GM23338 (cell line): ENCODE measurements around the gene FGFBP1. TPM values are rescaled to one million over a fixed set of nuclear protein-coding genes. Genes with fewer than 3 reads are reported as not detected.

Source experiments
- ATAC-seq: fragments of 200-7000 bp; cut with Tn5 transposase; 3 replicates; pipeline ENCODE4 v1.9.1; 2020
- DNase-seq: peaks from one replicate; pipeline ENCODE4 v3.0.0-alpha.2; 2015; ENCODE audit warnings: low spot score
- H2AFZ ChIP-seq: fragments of 200-600 bp; sonication (generic); 2 replicates; pipeline ENCODE4 v1.8.0; 2016; ENCODE audit warnings: antibody characterized with exemption, mild to moderate bottlenecking, moderate library complexity
- H3F3A ChIP-seq: fragments of 200-600 bp; sonication (generic); replicated peaks from 2 replicates; pipeline ENCODE4 v1.8.0; 2017; ENCODE audit warnings: antibody characterized with exemption, mixed run types, low read depth
- H3K27ac ChIP-seq: fragments of 200-600 bp; sonication (generic); 2 replicates; pipeline ENCODE4 v1.6.1; 2016; ENCODE audit warnings: low read depth
- H3K27me3 ChIP-seq: fragments of 200-600 bp; sonication (generic); 2 replicates; pipeline ENCODE4 v1.8.0; 2016; ENCODE audit warnings: mild to moderate bottlenecking, mixed run types, moderate library complexity; ENCODE audit not compliant: insufficient read depth
- H3K36me3 ChIP-seq: fragments of 200-600 bp; sonication (generic); 2 replicates; pipeline ENCODE4 v1.8.0; 2016; ENCODE audit warnings: mild to moderate bottlenecking; ENCODE audit not compliant: insufficient read depth
- H3K4me1 ChIP-seq: fragments of 200-600 bp; sonication (generic); 2 replicates; pipeline ENCODE4 v1.8.0; 2016; ENCODE audit warnings: mild to moderate bottlenecking, moderate library complexity; ENCODE audit not compliant: insufficient read depth
- H3K4me2 ChIP-seq: fragments of 200-600 bp; sonication (generic); 2 replicates; pipeline ENCODE4 v1.7.1; 2017; ENCODE audit warnings: mixed run types
- H3K4me3 ChIP-seq: fragments of 200-600 bp; sonication (generic); 2 replicates; pipeline ENCODE4 v1.6.1; 2016; ENCODE audit warnings: mixed run types
- H3K79me2 ChIP-seq: fragments of 200-600 bp; sonication (generic); replicated peaks from 2 replicates; pipeline ENCODE4 v1.8.0; 2017; ENCODE audit warnings: mild to moderate bottlenecking; ENCODE audit not compliant: insufficient read depth
- H3K9me2 ChIP-seq: fragments of 200-600 bp; sonication (generic); 2 replicates; pipeline ENCODE4 v1.8.0; 2017; ENCODE audit not compliant: insufficient read depth
- H4K20me1 ChIP-seq: fragments of 200-600 bp; sonication (generic); replicated peaks from 2 replicates; pipeline ENCODE4 v1.8.0; 2017; ENCODE audit warnings: mild to moderate bottlenecking; ENCODE audit not compliant: insufficient read depth
- H3K27ac Mint-ChIP-seq: 2 replicates; pipeline ENCODE4 v1.8.0; 2020; ENCODE audit warnings: inconsistent platforms, mild to moderate bottlenecking, moderate library complexity, mixed read lengths
- H3K27me3 Mint-ChIP-seq: 3 replicates; pipeline ENCODE4 v1.8.0; 2022; ENCODE audit warnings: low read depth, mild to moderate bottlenecking, moderate library complexity, mixed read lengths, inconsistent platforms; ENCODE audit not compliant: insufficient read depth, poor library complexity
- H3K36me3 Mint-ChIP-seq: 3 replicates; pipeline ENCODE4 v1.8.0; 2021; ENCODE audit warnings: low read depth, mild to moderate bottlenecking, inconsistent platforms, moderate library complexity, mixed read lengths
- H3K4me1 Mint-ChIP-seq: 3 replicates; pipeline ENCODE4 v1.8.0; 2020; ENCODE audit warnings: mild to moderate bottlenecking, inconsistent platforms, mixed read lengths
- H3K4me3 Mint-ChIP-seq: 3 replicates; pipeline ENCODE4 v1.8.0; 2021; ENCODE audit warnings: moderate library complexity, mild to moderate bottlenecking, inconsistent platforms, mixed read lengths
- H3K9me3 Mint-ChIP-seq: 3 replicates; pipeline ENCODE4 v1.8.0; 2020; ENCODE audit warnings: moderate library complexity, mild to moderate bottlenecking, inconsistent platforms, mixed read lengths
- CREB1 ChIP-seq: fragments of 250-450 bp; sonication (Bioruptor Pico); IDR thresholded peaks from 2 replicates; pipeline ENCODE4 v1.5.0; 2020; ENCODE audit warnings: low read depth, mild to moderate bottlenecking, moderate library complexity
- CTCF ChIP-seq, 2 experiments: fragments of 200-600 bp in 1 of 2; sonication (generic) in 1 of 2; conservative IDR thresholded peaks; 2 replicates each; pipeline versions ENCODE4 v1.5.1 to v1.6.1; 2016 to 2017; ENCODE audit warnings: antibody characterized with exemption in 2 of 2, low read depth in 2 of 2, mild to moderate bottlenecking in 2 of 2, moderate library complexity in 1 of 2
- ETS1 ChIP-seq: IDR thresholded peaks from 2 replicates; pipeline ENCODE4 v1.6.1; 2016; ENCODE audit warnings: antibody characterized with exemption
- EZH2 ChIP-seq: fragments of 200-600 bp; sonication (generic); IDR thresholded peaks from one replicate; pipeline ENCODE4 v1.8.0; 2017; ENCODE audit warnings: antibody characterized with exemption, mild to moderate bottlenecking, low read depth; ENCODE audit not compliant: unreplicated experiment
- ZNF462 ChIP-seq: fragments of 250-450 bp; sonication (Bioruptor Pico); IDR thresholded peaks from 2 replicates; pipeline ENCODE4 v1.5.0; 2020; ENCODE audit warnings: mild to moderate bottlenecking, moderate library complexity
- polyA plus RNA-seq: library from polyadenylated mRNA; unstranded; fragments of >200 nt; fragmentation: Nextera tagmentation; extraction: Ambion mirVana; gene quantifications from 2 replicates; pipeline ENCODE4 v1.2.1, GENCODE V29; 2016
- total RNA-seq: library from RNA; depleted of rRNA; stranded (reverse); fragments of >200 nt; shearing (Covaris generic); gene quantifications from 2 replicates; pipeline ENCODE4 v1.2.3, GENCODE V29; 2014

FGFBP1 gene
- total and polyA plus RNA-seq, 2 experiments from 2014 or later: 0.15 TPM; not detected in 1

DNA sequence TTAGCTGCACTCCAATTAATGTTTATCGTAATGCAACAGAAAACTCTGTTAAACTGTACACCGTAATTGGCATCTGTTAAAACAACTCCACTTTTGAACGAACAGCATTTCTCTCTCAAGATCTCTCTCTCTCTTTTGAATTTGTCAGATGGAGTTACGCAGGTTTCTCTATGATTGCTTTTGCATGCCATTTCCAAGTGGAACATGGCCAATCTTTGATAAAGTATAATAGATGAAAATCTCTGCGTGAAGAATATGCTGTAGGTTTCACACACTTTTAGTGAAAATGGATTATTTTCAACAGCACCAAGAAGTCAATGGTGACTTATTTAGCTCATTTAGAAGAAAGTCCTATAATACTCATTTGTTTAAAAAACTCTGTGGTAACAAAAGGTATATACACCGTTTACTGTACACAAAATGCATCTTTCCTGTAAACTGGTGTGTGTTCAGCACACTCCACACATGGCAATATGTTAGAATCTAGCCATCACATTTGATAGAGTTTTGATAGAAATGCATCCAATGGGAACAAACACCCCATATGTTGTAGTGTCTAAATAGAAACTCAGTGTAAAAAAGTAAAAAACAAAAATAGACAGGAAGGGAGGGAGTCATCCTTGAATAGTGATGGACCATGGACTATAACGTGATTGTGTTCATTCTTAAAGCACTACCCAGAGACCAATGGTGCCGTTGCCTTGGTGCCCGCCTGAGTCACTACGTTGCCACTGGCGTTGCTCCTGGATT, 30.2 kb upstream of the FGFBP1 start (continued):
- TF ChIP-seq ZNF462 (CRISPR knock-in tag) (no peak), CREB1 (no peak), CTCF (conservative IDR thresholded peaks at IDR 0.05; ENCODE audit: low read depth in 2 of 2) (no peak)

- Histone ChIP-seq H3K4me2 (no peak overlapping the region), H3K4me3 (no peak overlapping the region), H4K20me1 (no peaks in the 10 kb centered on the region), H3K27me3 (no peaks in the 10 kb centered on the region), H3F3A (0 out of 2 replicates have a peak, but pooled peaks cover 3% of the 10 kb centered on the region), H2AFZ (no peak overlapping the region), H3K4me1 (no peaks in the 10 kb centered on the region; the same call in 1 of the 2 replicates), H3K79me2 (no peaks in the 10 kb centered on the region), H3K27ac (no peak overlapping the region), H3K36me3 (no peaks in the 10 kb centered on the region; the same call in 1 of the 2 replicates), H3K9me2 (no peaks in the 10 kb centered on the region)
- Mint-ChIP-seq H3K9me3 (peaks cover 16% of the 10 kb centered on the region), H3K36me3 (peaks cover 31% of the 10 kb centered on the region), H3K4me1 (peaks cover 6% of the 10 kb centered on the region; the same call in 2 of the 3 replicates), H3K27me3 (no peaks in the 10 kb centered on the region), H3K27ac (no peak overlapping the region), H3K4me3 (no peak overlapping the region)
- ATAC-seq: no peak
- DNase-seq: no peak
- TF ChIP-seq ETS1: no peak
- no peak for TF ChIP-seq EZH2
- no peak for TF ChIP-seq ZNF462 (CRISPR knock-in tag)
These were observed 26.8 kb upstream of the FGFBP1 start for GRCh38 chr4:15965325-15965724.
